Cardiac muscle cell (in vitro differentiated cells and primary cell): Measurements from ENCODE around the gene DTX4. TPM values are rescaled to one million over a fixed set of nuclear protein-coding genes. Genes with fewer than 3 reads are reported as not detected.

Source experiments
- DNase-seq, 2 donors: peaks; one replicate each; pipeline versions ENCODE4 v3.0.0 to v3.0.0-alpha.2; 2010 to 2017; ENCODE audit warnings: low read depth in 1 of 2, low spot score in 1 of 2
- H3K27ac ChIP-seq: fragments of 200-600 bp; sonication (generic); 2 replicates; pipeline ENCODE4 v1.5.1; 2016
- H3K27me3 ChIP-seq: fragments of 200-600 bp; sonication (generic); 2 replicates; pipeline ENCODE4 v1.6.0; 2016; ENCODE audit warnings: control low read depth
- H3K36me3 ChIP-seq: fragments of 200-600 bp; sonication (generic); 2 replicates; pipeline ENCODE4 v1.5.1; 2016; ENCODE audit warnings: control low read depth
- H3K4me1 ChIP-seq: fragments of 200-600 bp; sonication (generic); 2 replicates; pipeline ENCODE4 v1.8.1; 2017; ENCODE audit warnings: low read depth, mild to moderate bottlenecking, mixed run types
- H3K4me3 ChIP-seq: fragments of 200-600 bp; sonication (generic); 2 replicates; pipeline ENCODE4 v1.5.1; 2016; ENCODE audit warnings: mild to moderate bottlenecking
- H3K9me3 ChIP-seq: fragments of 200-600 bp; sonication (generic); 2 replicates; pipeline ENCODE4 v1.5.1; 2017; ENCODE audit warnings: low read depth, mild to moderate bottlenecking, control low read depth
- polyA plus RNA-seq: library from polyadenylated mRNA; unstranded; fragments of >200 nt; fragmentation: Nextera tagmentation; extraction: Ambion mirVana; gene quantifications from 2 replicates; pipeline ENCODE4 v1.2.1, GENCODE V29; 2016
- total RNA-seq: library from RNA; depleted of rRNA; stranded (reverse); fragments of >200 nt; gene quantifications from 2 replicates; pipeline ENCODE4 v1.2.3, GENCODE V29; 2016
- TF ChIP-seq, protein P1 (sequence below): IDR thresholded peaks from 2 replicates; pipeline ENCODE4 v1.5.1; 2012; ENCODE audit warnings: low read depth, mild to moderate bottlenecking, low read length

The DTX4 gene
- total and polyA plus RNA-seq, 2 experiments from 2014 or later, result 1.1 to 3.1 TPM

DNA sequence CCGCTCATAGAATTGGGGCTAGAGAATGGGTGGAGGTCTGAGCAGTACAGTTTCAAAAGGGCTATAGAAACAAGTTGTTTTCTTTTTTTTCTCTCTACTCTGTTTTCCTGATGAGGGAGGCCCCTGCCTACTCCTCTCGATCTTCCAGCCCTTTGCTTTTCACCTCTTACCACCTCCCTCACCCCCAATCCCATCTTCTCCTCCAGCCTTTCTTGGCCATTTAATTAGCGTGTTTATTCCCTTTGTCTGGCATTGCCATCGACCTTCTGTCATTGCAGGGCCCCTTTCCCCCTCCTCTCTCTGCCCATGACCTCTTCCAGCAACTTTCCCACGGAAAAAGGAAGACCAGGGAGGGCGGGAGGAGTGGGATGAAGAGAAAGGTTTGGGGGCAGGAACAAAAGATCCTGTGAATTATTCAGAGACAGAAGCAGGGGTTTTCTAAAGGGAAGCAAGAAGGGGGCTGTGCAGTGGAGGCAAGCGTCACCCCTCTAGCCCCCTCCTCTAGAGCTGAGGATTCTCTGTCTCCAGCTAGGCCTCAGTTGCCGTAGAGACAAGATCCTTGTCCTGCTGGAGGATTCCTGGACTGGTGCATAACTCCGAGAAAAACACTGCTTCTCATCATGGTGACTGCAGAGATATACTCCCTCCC, 12.9 kb downstream of the DTX4 start:
- Histone ChIP-seq H3K9me3 (no peaks in the 10 kb centered on the region), H3K27me3 (no peaks in the 10 kb centered on the region), H3K4me3 (no peak overlapping the region), H3K27ac (no peak overlapping the region), H3K4me1 (no peaks in the 10 kb centered on the region), H3K36me3 (no peaks in the 10 kb centered on the region)
- TF ChIP-seq, protein P1, sequence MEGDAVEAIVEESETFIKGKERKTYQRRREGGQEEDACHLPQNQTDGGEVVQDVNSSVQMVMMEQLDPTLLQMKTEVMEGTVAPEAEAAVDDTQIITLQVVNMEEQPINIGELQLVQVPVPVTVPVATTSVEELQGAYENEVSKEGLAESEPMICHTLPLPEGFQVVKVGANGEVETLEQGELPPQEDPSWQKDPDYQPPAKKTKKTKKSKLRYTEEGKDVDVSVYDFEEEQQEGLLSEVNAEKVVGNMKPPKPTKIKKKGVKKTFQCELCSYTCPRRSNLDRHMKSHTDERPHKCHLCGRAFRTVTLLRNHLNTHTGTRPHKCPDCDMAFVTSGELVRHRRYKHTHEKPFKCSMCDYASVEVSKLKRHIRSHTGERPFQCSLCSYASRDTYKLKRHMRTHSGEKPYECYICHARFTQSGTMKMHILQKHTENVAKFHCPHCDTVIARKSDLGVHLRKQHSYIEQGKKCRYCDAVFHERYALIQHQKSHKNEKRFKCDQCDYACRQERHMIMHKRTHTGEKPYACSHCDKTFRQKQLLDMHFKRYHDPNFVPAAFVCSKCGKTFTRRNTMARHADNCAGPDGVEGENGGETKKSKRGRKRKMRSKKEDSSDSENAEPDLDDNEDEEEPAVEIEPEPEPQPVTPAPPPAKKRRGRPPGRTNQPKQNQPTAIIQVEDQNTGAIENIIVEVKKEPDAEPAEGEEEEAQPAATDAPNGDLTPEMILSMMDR, result no peak
- DNase-seq, result no peak

DNA sequence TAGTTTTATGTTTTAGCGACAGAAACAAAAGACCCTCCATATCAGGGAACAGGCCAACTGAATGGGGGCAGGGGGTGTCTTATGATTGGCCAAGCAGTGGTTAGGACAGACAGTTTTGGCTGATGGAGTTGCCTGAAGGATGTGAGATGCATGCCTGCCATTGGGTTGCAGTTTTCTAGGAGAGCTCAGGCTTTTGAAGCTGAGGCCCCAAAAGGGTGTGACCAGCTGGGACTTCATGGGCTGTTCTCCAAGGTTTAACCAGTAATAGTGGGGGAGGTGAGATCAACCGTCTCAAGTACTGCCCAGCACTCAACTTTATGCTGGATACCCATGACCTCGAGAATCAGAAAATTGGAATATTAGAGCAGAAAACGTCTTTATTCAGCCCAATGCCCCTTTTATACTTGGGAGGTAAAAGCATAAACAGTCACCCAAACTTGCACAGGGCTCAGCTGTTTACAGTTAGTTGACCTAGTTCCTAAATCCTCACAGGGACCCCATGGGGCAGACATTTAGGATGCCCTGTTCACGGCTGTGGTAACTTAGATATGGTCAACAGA, 13.5 kb downstream of the DTX4 start:
- H3K4me1 ChIP-seq, result no peaks in the 10 kb centered on the region

DNA sequence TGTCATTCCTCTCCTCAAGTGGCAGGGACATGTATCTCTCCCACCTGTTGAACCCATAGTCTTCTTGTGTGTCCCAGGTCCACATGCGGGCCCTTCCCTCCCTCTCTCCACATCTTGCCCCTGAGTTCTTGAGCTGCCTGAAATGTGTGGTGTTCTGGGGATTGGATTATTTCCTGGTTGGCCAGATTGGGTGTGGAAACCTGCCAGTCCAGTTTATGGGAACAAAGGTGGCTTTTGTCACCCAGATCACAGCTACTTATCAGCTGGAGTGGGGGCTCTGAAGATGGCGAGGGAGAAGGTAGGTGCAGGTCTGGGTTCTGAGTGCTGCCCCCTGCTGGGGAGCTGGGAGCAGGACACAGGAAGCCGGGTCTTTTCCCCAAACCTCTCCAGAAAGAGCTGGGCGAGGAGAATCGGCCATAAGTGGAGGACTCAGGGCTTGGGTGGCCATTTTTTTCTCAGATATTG, 14.2 kb downstream of the DTX4 start:
- no peak overlapping the region for H3K27ac ChIP-seq
- no peaks in the 10 kb centered on the region for H3K4me1 ChIP-seq
- H3K4me3 ChIP-seq, result no peak overlapping the region
- H3K27me3 ChIP-seq, result no peaks in the 10 kb centered on the region
- H3K36me3 ChIP-seq, result no peaks in the 10 kb centered on the region
- DNase-seq, result peak in 1 of 2 donors; percentile 25
- TF ChIP-seq, protein P1, result peak; percentile 69
- H3K9me3 ChIP-seq, result no peaks in the 10 kb centered on the region

More for the DNA sequence above, 13.5 kb downstream of the DTX4 start:
- no peak overlapping the region for H3K27ac ChIP-seq
- no peaks in the 10 kb centered on the region for H3K9me3 ChIP-seq
- TF ChIP-seq, protein P1, result no peak
- H3K27me3 ChIP-seq, result no peaks in the 10 kb centered on the region
- DNase-seq, result peak in 1 of 2 donors; percentile 28
- no peaks in the 10 kb centered on the region for H3K36me3 ChIP-seq
- H3K4me3 ChIP-seq, result no peak overlapping the region

DNA sequence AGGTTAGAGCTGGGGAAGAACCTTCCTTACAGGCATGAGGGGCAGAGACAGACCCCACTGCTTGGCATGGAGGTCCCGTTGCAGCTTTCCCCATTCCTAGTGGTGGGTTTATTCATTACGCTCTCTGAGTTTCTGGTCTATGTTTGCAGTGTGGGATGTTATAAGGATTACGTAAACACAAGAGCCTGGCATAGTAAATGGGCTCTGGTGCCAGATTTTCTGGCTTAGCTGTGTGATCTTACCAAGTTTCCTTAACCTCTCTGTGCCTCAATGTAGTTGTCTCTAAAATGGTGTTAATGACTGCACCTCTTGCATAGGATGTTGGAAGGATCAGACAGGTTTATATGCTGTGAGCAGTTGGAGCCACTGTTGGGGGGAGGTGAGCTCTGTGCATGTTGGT, 15.1 kb downstream of the DTX4 start:
- H3K27ac ChIP-seq, result no peak overlapping the region
- H3K9me3 ChIP-seq, result no peaks in the 10 kb centered on the region
- H3K27me3 ChIP-seq, result no peaks in the 10 kb centered on the region
- TF ChIP-seq, protein P1, result no peak
- no peaks in the 10 kb centered on the region for H3K4me1 ChIP-seq
- no peaks in the 10 kb centered on the region for H3K36me3 ChIP-seq
- no peak overlapping the region for H3K4me3 ChIP-seq
- DNase-seq, result peak in 1 of 2 donors; percentile 9

DNA sequence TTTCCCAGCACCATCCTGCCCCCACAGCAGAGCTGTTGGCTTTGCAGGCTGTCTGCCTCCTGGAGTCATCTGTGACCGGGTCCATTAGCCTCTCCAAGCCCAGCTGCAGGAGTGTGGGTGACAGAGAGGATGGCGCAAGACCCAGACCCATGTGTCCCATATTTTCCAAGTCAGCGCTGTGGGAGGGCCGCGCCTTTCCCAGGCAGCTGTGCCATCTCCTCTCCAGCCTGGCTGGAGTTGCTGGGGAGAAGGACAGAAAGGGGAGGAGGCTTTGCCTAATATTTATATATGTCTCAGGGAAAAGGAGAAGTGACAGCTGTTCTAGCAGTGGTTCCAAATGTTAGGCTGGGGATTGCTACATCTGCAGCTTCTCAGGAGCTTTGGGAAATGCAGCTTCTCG, 15.7 kb downstream of the DTX4 start:
- Histone ChIP-seq H3K27ac (no peak overlapping the region), H3K4me3 (no peak overlapping the region), H3K27me3 (no peaks in the 10 kb centered on the region), H3K9me3 (no peaks in the 10 kb centered on the region), H3K36me3 (no peaks in the 10 kb centered on the region), H3K4me1 (no peaks in the 10 kb centered on the region)
- DNase-seq, result peak in 1 of 2 donors; percentile 61
- TF ChIP-seq, protein P1, result no peak
